ENCODE data around the gene CHD6.

Gene CHD6

DNA sequence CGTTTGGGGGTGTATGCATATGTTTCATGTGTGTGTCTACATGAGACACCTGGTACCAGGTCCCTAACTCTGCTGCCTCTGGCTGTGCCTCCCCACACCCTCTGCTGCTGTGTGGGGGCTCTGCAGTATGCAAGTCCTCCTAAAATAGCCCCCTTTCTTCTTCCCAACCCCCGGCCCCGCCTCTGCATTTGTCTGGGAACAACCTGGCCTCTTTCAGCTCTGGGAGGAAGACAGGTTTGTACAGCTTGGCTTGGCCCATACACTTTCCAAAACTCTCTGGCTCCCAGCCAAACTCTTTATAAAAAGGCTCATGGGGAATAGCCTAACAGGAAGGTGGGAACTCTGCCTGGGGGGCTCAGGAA lies 224.5 kb downstream of the CHD6 start:
- no peak overlapping the region for H3K4me3 ChIP-seq (ENCODE audit: low read depth, low read length)
- POLR2A ChIA-PET, result no interaction called here
- no peaks in the 10 kb centered on the region for H3K9me3 ChIP-seq (ENCODE audit: control insufficient read depth, insufficient read depth, low read depth, low read length)
- H3K27ac ChIP-seq (ENCODE audit: extremely low read depth, low read depth, low read length), result no peak overlapping the region
- CTCF ChIA-PET, result no interaction called here
- H3K4me1 ChIP-seq (ENCODE audit: control insufficient read depth, insufficient read depth, low read length), result no peaks in the 10 kb centered on the region
- H3K36me3 ChIP-seq (ENCODE audit: control insufficient read depth in 2 of 2, insufficient read depth in 1 of 2, low read length in 2 of 2), result no peaks in the 10 kb centered on the region
- TF ChIP-seq ZNF830 (tag by site-specific recombination; IDR thresholded peaks at IDR 0.05; ENCODE audit: low read depth) (no peak), ZNF521 (tag by site-specific recombination; IDR thresholded peaks at IDR 0.05) (no peak), ZNF114 (tag by site-specific recombination; IDR thresholded peaks at IDR 0.05) (no peak), ZNF132 (tag by site-specific recombination; IDR thresholded peaks at IDR 0.05; ENCODE audit: borderline replicate concordance) (no peak), ZFHX2 (tag by site-specific recombination; conservative IDR thresholded peaks at IDR 0.05) (peak; percentile 38), EGR2 (tag by site-specific recombination; IDR thresholded peaks at IDR 0.05; ENCODE audit: low read depth) (peak; percentile 42), ZNF629 (tag by site-specific recombination; IDR thresholded peaks at IDR 0.05) (no peak), ZNF248 (tag by site-specific recombination; IDR thresholded peaks at IDR 0.05) (no peak)
- TF ChIP-seq, protein P1, sequence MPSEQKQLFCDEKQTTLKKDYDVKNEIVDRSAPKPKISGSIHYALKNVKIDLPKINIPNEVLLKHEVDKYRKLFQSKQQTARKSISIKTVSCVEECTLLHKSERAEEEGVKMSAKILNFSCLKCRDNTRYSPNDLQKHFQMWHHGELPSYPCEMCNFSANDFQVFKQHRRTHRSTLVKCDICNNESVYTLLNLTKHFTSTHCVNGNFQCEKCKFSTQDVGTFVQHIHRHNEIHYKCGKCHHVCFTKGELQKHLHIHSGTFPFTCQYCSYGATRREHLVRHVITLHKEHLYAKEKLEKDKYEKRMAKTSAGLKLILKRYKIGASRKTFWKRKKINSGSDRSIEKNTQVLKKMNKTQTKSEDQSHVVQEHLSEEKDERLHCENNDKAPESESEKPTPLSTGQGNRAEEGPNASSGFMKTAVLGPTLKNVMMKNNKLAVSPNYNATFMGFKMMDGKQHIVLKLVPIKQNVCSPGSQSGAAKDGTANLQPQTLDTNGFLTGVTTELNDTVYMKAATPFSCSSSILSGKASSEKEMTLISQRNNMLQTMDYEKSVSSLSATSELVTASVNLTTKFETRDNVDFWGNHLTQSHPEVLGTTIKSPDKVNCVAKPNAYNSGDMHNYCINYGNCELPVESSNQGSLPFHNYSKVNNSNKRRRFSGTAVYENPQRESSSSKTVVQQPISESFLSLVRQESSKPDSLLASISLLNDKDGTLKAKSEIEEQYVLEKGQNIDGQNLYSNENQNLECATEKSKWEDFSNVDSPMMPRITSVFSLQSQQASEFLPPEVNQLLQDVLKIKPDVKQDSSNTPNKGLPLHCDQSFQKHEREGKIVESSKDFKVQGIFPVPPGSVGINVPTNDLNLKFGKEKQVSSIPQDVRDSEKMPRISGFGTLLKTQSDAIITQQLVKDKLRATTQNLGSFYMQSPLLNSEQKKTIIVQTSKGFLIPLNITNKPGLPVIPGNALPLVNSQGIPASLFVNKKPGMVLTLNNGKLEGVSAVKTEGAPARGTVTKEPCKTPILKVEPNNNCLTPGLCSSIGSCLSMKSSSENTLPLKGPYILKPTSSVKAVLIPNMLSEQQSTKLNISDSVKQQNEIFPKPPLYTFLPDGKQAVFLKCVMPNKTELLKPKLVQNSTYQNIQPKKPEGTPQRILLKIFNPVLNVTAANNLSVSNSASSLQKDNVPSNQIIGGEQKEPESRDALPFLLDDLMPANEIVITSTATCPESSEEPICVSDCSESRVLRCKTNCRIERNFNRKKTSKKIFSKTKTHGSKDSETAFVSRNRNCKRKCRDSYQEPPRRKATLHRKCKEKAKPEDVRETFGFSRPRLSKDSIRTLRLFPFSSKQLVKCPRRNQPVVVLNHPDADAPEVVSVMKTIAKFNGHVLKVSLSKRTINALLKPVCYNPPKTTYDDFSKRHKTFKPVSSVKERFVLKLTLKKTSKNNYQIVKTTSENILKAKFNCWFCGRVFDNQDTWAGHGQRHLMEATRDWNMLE (tag by site-specific recombination; conservative IDR thresholded peaks at IDR 0.05; ENCODE audit: low read depth), result no peak

DNA sequence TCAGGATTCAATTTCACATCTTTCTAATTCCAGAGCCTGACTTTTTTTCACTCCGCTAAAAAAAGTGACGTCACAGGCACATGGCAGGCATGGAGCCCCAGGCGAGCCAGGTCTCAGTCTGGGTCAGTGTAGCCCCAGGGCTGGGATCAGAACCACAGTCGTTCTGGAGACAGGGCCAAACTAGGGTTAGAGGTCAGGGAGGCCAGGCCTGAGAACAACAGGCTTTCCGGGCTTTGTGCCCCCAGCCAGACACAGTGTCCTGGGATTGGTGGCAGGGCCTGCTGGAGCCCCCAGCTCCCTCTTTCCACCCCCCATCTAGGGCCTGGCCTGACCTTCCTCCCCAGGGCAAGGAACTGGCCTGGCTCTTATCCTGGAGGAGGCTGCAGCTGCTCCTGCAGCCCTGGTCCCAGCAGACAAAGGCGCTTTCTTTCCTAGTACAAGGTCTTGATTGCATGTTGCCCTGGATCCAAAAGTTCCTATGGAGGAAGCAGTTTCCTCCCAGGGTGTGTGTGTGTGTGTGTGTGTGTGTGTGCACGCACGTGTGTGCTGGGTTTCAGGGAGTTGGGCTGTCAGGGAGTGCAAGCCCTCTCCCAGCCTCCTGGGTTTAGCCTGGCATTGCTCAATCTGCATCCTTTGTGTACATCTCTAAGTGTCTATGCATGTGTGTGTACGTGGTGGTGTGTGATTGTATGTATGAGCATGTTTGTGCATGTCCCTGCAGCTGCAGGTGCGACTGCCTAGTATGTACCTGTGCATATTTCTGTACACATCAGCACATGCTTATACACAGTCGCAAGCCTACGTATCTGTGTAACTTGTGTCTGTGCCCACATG lies 225.1 kb downstream of the CHD6 start:
- TF ChIP-seq, protein P2, sequence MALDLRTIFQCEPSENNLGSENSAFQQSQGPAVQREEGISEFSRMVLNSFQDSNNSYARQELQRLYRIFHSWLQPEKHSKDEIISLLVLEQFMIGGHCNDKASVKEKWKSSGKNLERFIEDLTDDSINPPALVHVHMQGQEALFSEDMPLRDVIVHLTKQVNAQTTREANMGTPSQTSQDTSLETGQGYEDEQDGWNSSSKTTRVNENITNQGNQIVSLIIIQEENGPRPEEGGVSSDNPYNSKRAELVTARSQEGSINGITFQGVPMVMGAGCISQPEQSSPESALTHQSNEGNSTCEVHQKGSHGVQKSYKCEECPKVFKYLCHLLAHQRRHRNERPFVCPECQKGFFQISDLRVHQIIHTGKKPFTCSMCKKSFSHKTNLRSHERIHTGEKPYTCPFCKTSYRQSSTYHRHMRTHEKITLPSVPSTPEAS (tag by site-specific recombination; IDR thresholded peaks at IDR 0.05), result peak; percentile 85
- TF ChIP-seq ZNF473 (tag by site-specific recombination; IDR thresholded peaks at IDR 0.05), result no peak

DNA sequence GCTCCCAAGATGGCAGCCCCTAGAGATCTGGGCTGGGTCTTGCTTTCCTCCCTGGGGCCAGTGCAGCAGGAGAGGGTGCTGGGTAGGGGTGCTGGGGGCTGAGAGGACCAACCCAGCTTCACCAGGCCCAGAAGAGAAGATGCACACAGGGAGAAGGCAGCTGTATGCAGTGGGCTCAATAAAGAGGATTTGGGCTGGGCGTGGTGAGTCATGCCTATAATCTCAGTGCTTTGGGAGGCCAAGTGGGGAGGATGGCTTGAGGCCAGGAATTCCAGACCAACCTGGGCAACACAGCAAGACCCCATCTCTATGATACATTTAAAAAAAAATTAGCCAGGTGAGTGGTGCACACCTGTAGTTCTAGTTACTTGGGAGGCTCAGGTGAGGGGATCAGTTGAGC lies 225.9 kb downstream of the CHD6 start:
- CTCF ChIA-PET, result no interaction called here
- H3K27ac ChIP-seq (ENCODE audit: extremely low read depth, low read depth, low read length), result no peak overlapping the region

More for the DNA sequence above, 225.1 kb downstream of the CHD6 start:
- H3K4me1 ChIP-seq (ENCODE audit: control insufficient read depth, insufficient read depth, low read length), result no peaks in the 10 kb centered on the region
- ChIA-PET POLR2A (no interaction called here), CTCF (no interaction called here)
- no peak overlapping the region for H3K27ac ChIP-seq (ENCODE audit: extremely low read depth, low read depth, low read length)
- H3K4me3 ChIP-seq (ENCODE audit: low read depth, low read length), result no peak overlapping the region
- H3K9me3 ChIP-seq (ENCODE audit: control insufficient read depth, insufficient read depth, low read depth, low read length), result no peaks in the 10 kb centered on the region
- no peaks in the 10 kb centered on the region for H3K36me3 ChIP-seq (ENCODE audit: control insufficient read depth in 2 of 2, insufficient read depth in 1 of 2, low read length in 2 of 2)

More for the DNA sequence above, 225.9 kb downstream of the CHD6 start:
- POLR2A ChIA-PET, result no interaction called here
- TF ChIP-seq ZNF121 (tag by site-specific recombination; IDR thresholded peaks at IDR 0.05) (peak; percentile 54; the same call in 1 of the 2 replicates), ZNF391 (tag by site-specific recombination; IDR thresholded peaks at IDR 0.05; ENCODE audit: borderline replicate concordance, low read depth) (no peak)
- H3K4me3 ChIP-seq (ENCODE audit: low read depth, low read length), result no peak overlapping the region
- H3K9me3 ChIP-seq (ENCODE audit: control insufficient read depth, insufficient read depth, low read depth, low read length), result no peaks in the 10 kb centered on the region
- H3K4me1 ChIP-seq (ENCODE audit: control insufficient read depth, insufficient read depth, low read length), result no peaks in the 10 kb centered on the region
- no peaks in the 10 kb centered on the region for H3K36me3 ChIP-seq (ENCODE audit: control insufficient read depth in 2 of 2, insufficient read depth in 1 of 2, low read length in 2 of 2)
